Fibroblast of peridontal ligament (primary cell): ENCODE measurements around the gene ANTXR2.
"Not testable (repeated sequence)": the region's sequence is repeated elsewhere in the genome, so short reads cannot be mapped to it uniquely, and the experiment has no call there.

Experiments used
- DNase-seq: peaks from one replicate; pipeline ENCODE4 v3.0.0-alpha.2; 2010; ENCODE audit errors: extremely low read depth

The ANTXR2 gene

DNA sequence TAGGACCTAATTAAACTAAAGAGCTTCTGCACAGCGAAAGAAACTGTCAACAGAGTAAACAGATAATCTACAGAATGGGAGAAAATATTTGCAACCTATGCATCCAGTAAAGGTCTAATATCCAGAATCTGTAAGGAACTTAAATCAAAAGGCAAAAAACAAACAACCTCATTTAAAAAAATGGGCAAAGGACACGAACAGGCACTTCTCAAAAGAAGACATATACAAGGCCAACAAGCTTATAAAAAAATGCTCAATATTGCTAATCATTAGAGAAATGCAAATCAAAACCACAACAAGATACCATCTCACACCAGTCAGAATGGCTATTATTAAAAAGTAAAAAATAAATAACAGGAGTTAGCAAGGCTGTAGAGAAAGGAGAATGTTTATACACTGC, 81.9 kb downstream of the ANTXR2 start:
- not testable (repeated sequence) for DNase-seq

- DNase-seq: peak; percentile 24
Measured at GRCh38 chr4:79987401-79987800, 85.6 kb downstream of the ANTXR2 start.

- DNase-seq: no peak
Measured at GRCh38 chr4:79983431-79983830, 89.6 kb downstream of the ANTXR2 start.

DNA sequence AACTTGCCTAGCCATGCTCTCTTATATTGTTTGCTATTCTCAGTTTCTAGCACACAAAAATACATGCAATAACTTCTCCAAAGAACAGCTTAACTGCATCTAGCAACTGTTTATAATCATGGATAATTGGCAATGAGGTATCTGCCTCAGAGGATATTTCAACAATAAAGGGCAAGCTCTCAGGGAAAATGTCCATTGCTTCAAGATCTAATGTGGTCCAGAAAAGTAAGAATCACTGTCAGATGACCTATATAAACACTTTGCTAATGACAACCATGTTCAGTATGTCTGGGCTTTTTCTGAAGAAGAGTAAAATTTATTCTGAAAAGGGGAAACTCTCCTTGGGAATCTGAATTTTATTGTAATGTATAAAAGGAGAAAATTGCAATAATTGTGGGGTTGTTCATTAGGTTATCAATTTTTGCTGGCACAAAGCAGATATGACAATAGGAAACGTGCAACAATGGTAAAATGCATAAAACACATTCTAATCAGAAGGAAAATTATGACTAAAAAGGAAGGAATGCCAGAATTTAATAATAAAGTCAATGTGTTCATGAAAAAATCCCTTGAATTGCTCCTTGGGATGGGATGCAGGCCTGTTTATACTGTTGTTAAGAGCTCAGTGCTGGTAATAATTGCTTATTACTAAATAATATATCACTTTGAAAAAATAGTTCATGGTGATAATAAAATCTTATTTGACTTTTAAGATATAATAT, 90.3 kb downstream of the ANTXR2 start:
- peak; percentile 39 for DNase-seq

- no peak for DNase-seq
Measured at GRCh38 chr4:79980448-79980847, 92.6 kb downstream of the ANTXR2 start.

GRCh38 chr4:79979785-79980437, 93.1 kb downstream of the ANTXR2 start:
- no peak for DNase-seq

DNA sequence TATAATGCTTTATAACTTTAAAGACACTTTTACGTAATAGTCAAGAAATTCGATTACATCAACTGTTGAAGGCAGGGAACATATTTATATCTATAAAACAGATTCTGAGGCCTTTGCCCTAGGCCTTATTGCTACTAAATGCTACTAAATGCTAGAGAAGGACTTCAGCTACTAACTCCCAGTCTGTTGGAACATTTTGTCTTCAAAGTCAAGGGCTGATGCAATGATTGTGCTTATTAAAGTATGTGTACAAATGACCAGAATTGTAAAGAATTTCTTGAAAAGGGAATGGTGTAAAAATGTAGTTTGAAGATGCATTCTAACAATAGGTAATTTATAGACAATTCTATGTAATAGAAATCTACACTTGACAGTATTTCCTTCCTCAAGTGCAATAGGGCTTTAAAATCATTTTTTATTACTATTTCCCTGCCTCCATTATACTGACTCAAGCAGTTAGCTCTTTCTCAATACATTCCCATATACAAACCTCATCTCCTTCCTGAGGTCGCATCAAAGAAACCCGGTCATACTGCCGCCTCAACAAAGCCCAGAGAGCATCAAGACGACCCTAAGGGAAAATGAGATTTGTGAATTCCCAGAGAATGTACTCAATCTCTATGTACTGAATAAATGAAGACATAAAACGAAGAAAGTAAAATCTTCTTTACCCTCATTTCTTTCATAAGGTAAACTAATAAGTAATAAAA, 95.7 kb downstream of the ANTXR2 start:
- DNase-seq: no peak

- DNase-seq: peak; percentile 28
Measured at GRCh38 chr4:79964400-79965211, 108.4 kb downstream of the ANTXR2 start.

- DNase-seq: no peak
Measured at GRCh38 chr4:79964020-79964399, 109.0 kb downstream of the ANTXR2 start.

DNA sequence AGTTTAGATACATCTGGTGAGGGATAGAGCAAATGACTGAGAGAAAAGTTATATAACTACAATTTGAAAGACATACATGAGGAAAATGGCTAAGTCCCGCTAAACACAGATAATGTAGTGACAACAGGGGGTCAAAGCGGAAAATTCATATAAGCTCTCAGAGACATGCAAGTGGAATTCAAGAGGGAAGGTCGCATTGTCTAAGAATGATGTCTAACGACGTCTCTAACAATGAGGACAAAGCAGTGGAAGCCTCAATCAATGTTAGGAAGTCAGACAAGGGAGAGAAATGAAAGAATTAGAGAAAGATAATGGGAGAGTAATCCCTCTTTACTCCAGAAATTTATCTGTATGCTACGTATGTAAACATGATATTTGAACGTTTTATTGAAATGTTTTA, 113.4 kb downstream of the ANTXR2 start:
- DNase-seq: no peak

DNA sequence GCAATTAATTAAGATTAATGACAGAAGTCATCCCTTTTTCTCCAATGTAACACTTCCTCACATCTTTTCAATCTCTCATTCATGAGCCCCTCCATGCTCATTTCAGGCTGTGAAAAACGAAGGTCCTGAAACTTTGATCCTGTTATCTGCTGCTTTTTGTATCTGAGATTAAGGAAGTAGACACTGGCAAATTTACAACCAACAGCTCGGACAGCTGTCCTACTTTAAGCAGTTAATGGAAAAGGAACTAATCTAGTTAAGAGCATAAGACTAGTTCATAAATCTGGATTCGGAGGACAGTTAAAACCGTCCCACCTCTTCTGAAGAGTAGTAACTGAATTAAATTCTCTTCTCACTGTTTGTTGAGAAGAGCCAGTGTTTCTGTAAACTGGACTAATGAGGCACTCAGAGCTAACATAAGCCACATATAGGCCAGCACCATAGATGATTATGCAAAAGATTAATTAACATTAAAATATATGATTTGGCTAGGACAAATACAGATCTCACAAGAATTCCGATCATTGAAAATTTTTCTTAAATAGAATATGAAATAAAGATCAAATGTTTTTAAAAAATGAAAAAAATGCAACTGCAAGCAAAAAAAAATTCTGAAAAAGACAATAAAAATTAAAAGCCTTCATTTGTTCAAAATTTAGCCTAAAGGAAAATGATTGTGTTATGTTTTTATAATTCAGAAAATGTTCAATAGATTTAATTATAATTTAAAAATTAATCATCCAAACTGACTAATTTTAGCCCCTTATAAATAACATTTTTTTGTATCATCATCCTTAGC, 114.4 kb downstream of the ANTXR2 start:
- DNase-seq: no peak

DNA sequence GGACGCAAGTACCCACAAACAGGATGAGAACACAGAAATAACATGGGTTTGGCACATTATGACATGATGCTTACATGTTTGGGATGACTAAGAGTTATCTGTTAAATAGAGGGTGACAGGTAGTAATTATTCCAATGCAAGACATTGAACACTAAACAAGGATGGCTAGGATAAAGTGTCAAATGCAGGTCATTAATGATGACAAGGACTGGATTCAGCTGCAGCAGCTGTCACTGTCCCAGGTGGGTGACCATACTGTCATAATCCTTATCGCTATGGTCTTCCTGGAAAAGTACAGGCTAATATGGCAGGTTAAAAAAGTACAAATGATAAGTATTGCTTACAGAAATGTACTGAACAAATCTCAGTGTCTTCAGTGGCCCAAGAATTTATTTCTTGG, 123.9 kb downstream of the ANTXR2 start:
- no peak for DNase-seq

- peak; percentile 5 for DNase-seq
Measured at GRCh38 chr4:79948739-79949138, 124.3 kb downstream of the ANTXR2 start.

DNA sequence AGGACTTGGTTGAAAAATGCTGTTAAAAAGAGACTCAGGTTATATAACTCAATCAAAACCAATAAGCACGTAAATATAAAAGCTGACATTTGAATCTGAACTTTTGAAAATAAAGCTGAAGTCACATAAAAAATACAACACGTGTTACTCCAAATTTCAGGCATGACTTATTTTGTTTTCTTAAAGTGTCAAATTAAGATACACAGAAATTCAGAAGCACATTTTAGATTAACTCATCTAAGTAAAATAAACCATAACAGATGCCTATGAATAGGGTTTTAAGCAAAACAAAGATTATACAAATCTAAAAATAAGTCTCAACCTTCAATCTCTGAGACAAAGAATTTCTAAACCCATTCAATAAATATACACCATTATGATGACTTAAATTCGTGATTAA, 124.8 kb downstream of the ANTXR2 start:
- peak; percentile 25 for DNase-seq

DNA sequence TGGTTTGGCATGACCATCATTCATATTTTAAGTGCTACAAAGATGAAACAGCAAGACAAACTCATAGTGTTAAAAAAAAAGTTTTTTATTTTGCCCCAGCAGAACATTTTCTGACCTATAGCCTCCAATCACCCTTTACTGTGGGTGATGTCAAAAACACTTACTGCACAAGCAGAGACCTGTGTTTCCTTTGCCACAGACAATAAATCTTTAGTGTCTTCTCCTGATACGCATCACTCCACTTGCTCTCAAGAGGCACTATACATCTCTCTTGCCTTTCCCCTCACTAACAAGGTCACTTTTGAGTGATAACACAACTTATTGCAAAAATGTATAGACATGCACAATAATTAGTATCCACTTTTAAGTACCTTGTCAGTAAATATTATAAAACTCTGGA, 125.6 kb downstream of the ANTXR2 start:
- DNase-seq: no peak

GRCh38 chr4:79935274-79935673, 137.8 kb downstream of the ANTXR2 start:
- no peak for DNase-seq

DNA sequence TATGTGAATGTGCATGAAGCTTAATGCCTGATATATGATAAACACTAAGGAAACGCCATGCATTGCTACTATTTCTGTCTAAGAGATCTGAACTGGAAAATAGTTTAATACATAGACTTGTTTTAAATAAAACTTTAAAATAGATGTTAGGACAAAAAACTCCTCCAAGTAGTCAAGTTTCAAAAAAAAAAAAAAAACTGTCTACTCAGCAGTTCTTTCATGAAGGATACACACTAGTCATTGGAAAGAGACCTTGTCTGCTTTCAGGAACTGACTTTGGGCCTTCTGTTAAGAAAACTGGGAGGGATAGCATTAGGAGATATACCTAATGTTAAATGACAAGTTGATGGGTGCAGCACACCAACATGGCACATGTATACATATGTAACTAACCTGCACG, 138.4 kb downstream of the ANTXR2 start:
- DNase-seq: no peak

DNA sequence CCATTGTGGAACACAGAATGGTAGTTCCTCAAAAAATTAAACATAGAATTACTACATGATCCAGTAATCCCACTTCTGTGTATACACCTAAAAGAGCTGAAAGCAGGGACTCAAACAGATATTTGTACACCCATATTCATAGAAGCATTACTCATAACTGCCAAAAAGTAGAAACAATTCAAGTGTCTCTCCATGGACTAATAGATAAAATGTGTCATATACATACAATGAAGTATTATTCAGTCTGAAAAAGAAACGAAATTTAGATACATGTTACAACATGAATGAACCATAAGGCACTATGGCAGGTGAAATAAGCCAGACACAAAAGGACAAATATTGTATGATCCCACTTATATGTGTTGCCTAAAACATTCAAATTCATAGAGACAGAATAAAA, 145.1 kb downstream of the ANTXR2 start:
- no peak for DNase-seq

DNA sequence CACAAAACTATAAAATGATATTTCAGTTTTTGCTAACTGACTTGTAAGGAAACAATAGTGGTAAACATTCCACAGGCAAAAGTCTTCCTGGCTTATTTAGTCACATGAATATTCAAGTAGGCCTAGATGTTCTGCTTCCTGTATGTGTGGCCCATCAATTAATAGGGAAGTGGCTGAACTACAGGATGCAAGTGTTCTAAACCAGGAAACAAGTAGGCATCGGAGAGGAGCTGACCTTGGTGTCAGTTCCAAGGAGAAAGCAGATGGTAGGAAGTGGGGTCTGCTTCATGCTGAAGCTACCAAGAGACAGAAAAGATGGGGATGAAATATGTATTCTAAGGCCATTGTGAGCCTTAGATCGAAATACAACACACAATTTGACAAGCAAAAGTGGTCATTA, 149.7 kb downstream of the ANTXR2 start:
- DNase-seq: no peak

DNA sequence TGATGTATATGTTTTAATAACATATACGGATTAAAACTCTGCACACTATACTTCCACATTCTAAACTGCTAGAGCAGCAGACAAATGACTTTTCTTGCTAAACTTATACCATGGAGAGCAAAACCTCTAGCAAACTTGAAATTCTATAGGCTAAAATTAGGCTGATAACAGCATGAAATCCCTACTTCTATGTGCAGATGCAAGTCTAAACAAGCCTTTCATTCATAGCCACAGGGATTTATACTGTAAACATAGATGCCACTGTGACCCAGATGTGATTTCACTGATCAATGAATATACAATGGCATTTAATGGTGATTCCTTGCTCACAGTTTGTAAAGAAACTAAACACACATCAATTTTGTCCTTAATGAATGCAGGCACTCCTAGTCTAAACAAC, 151.0 kb downstream of the ANTXR2 start:
- peak; percentile 8 for DNase-seq

GRCh38 chr4:79920163-79920853, 152.7 kb downstream of the ANTXR2 start:
- no peak for DNase-seq
